Uterus (tissue), 4 donors: Measurements from ENCODE around the gene FGFRL1. TPM values are rescaled to one million over a fixed set of nuclear protein-coding genes. Genes with fewer than 3 reads are reported as not detected.

Experiments used
- DNase-seq, 2 donors: peaks; one replicate each; pipeline ENCODE4 v3.0.0-alpha.2; 2019 to 2020
- H3K27ac ChIP-seq, 2 donors: fragments of 200-600 bp; sonication (generic); 1 replicate in 1 of 2; 2 replicates in 1 of 2; pipeline ENCODE4 v1.5.1; 2016 to 2018
- H3K27me3 ChIP-seq, 2 donors: fragments of 200-600 bp; sonication (generic); one replicate each; pipeline ENCODE4 v1.5.1; 2018 to 2019; ENCODE audit warnings: control low read depth in 1 of 2
- H3K36me3 ChIP-seq, 2 donors: fragments of 200-600 bp; sonication (generic); one replicate each; pipeline ENCODE4 v1.5.1; 2019; ENCODE audit warnings: control low read depth in 1 of 2
- H3K4me1 ChIP-seq, 2 donors: fragments of 200-600 bp; sonication (generic); one replicate each; pipeline ENCODE4 v1.5.1; 2018 to 2019; ENCODE audit warnings: control low read depth in 1 of 2
- H3K4me3 ChIP-seq, 2 donors: fragments of 200-600 bp; sonication (generic); 1 replicate in 1 of 2; 2 replicates in 1 of 2; pipeline ENCODE4 v1.5.1; 2018 to 2019; ENCODE audit warnings: mild to moderate bottlenecking in 1 of 2
- H3K9me3 ChIP-seq, 2 donors: fragments of 200-600 bp; sonication (generic); one replicate each; pipeline ENCODE4 v1.5.1; 2019; ENCODE audit warnings: control low read depth in 1 of 2
- POLR2A ChIP-seq, 2 donors: fragments of 450-650 bp; IDR thresholded peaks; one replicate each; pipeline ENCODE4 v1.6.1; 2016; ENCODE audit warnings: antibody characterized with exemption in 2 of 2, mild to moderate bottlenecking in 1 of 2, moderate library complexity in 1 of 2
- intact Hi-C: fragments of 100-400 bp; cut with DNase I; formaldehyde crosslinking; loops from one replicate; pipeline ENCODE4 v1.15.1; 2023; ENCODE audit warnings: low total_unique reads
- total RNA-seq, 4 donors: library from RNA; depleted of rRNA in 3 of 4; stranded (reverse); fragments of >200 nt in 3 of 4; gene quantifications; one replicate each; pipeline versions ENCODE4 v1.1.0 to v1.2.4, GENCODE V29; 2014 to 2023
- TF ChIP-seq, protein P1 (sequence below), 4 experiments: fragments of 200-600 bp in 2 of 4; fragments of 450-650 bp in 2 of 4; sonication (generic) in 2 of 4; IDR thresholded peaks; one replicate each; pipeline ENCODE4 v1.5.1; 2016 to 2019; ENCODE audit warnings: antibody characterized with exemption in 4 of 4, mild to moderate bottlenecking in 2 of 4, moderate library complexity in 1 of 4
- donor health status: DM: yes; HTN: yes; CAD: no.

FGFRL1 gene
- total RNA-seq, 4 donors from 2014 or later: 2.8 to 24.8 (median 13.9) TPM

DNA sequence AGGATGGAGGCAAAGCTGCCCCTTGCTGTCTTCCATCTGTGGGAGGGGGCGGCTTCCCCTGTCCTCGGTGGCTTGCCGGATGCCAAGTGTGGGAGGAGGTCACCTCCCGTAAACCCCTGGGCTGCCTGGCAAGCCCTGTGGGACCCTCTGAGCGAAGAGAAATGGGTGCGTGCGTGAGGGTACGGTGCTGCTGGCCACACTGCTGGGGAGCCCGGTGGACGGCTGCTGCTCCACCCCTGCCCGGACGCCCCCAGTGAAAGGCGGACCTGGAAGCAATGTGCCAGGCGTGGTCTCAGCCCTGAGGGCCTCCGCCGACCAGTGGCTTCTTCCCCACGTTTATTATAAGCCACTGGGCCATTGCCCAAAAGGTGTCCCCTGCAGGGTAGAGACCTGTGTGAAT lies 29.1 kb upstream of the FGFRL1 start:
- DNase-seq: no peak
- Histone ChIP-seq H3K4me1 (peaks cover 0 to 2% of the 10 kb centered on the region in 2 donors), H3K4me3 (no peak overlapping the region), H3K27ac (no peak overlapping the region), H3K9me3 (no peaks in the 10 kb centered on the region), H3K27me3 (no peaks in the 10 kb centered on the region), H3K36me3 (no peaks in the 10 kb centered on the region)
- intact Hi-C loops: no loop called here
- TF ChIP-seq, protein P1, sequence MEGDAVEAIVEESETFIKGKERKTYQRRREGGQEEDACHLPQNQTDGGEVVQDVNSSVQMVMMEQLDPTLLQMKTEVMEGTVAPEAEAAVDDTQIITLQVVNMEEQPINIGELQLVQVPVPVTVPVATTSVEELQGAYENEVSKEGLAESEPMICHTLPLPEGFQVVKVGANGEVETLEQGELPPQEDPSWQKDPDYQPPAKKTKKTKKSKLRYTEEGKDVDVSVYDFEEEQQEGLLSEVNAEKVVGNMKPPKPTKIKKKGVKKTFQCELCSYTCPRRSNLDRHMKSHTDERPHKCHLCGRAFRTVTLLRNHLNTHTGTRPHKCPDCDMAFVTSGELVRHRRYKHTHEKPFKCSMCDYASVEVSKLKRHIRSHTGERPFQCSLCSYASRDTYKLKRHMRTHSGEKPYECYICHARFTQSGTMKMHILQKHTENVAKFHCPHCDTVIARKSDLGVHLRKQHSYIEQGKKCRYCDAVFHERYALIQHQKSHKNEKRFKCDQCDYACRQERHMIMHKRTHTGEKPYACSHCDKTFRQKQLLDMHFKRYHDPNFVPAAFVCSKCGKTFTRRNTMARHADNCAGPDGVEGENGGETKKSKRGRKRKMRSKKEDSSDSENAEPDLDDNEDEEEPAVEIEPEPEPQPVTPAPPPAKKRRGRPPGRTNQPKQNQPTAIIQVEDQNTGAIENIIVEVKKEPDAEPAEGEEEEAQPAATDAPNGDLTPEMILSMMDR (IDR thresholded peaks at IDR 0.05): no peak
- TF ChIP-seq POLR2A (IDR thresholded peaks at IDR 0.05): no peak

GRCh38 chr4:982814-983213 lies 28.6 kb upstream of the FGFRL1 start:
- no peak for TF ChIP-seq POLR2A (IDR thresholded peaks at IDR 0.05)
- TF ChIP-seq, protein P1 (IDR thresholded peaks at IDR 0.05): no peak
- peaks cover 0 to 7% of the 10 kb centered on the region in 2 donors for H3K4me1 ChIP-seq

GRCh38 chr4:984336-985054 lies 26.9 kb upstream of the FGFRL1 start:
- no peak for TF ChIP-seq POLR2A (IDR thresholded peaks at IDR 0.05)
- TF ChIP-seq, protein P1 (IDR thresholded peaks at IDR 0.05): no peak
- Histone ChIP-seq H3K36me3 (no peaks in the 10 kb centered on the region), H3K27me3 (no peaks in the 10 kb centered on the region), H3K27ac (no peak overlapping the region), H3K4me1 (peaks cover 0 to 10% of the 10 kb centered on the region in 2 donors), H3K9me3 (no peaks in the 10 kb centered on the region), H3K4me3 (no peak overlapping the region)
- intact Hi-C loops: no loop called here
- no peak for DNase-seq

More at GRCh38 chr4:982814-983213, 28.6 kb upstream of the FGFRL1 start:
- Histone ChIP-seq H3K4me3 (no peak overlapping the region), H3K27me3 (no peaks in the 10 kb centered on the region), H3K27ac (no peak overlapping the region), H3K9me3 (no peaks in the 10 kb centered on the region), H3K36me3 (no peaks in the 10 kb centered on the region)
- intact Hi-C loops: no loop called here
- DNase-seq: no peak

- Histone ChIP-seq H3K4me3 (no peak overlapping the region), H3K27ac (no peak overlapping the region), H3K36me3 (no peaks in the 10 kb centered on the region), H3K4me1 (peaks cover 0 to 10% of the 10 kb centered on the region in 2 donors), H3K27me3 (no peaks in the 10 kb centered on the region), H3K9me3 (no peaks in the 10 kb centered on the region)
- no peak for TF ChIP-seq POLR2A (IDR thresholded peaks at IDR 0.05)
- TF ChIP-seq, protein P1 (IDR thresholded peaks at IDR 0.05): no peak
- intact Hi-C loops: no loop called here
- DNase-seq: no peak
These were observed 26.1 kb upstream of the FGFRL1 start for GRCh38 chr4:985123-985830.

GRCh38 chr4:986428-986878 lies 25.0 kb upstream of the FGFRL1 start:
- intact Hi-C loops: no loop called here
- peak overlapping the region; percentile 44 to 51 for H3K4me3 ChIP-seq
- H3K36me3 ChIP-seq: no peaks in the 10 kb centered on the region
- no peaks in the 10 kb centered on the region for H3K27me3 ChIP-seq
- TF ChIP-seq, protein P1 (IDR thresholded peaks at IDR 0.05): no peak
- no peak for TF ChIP-seq POLR2A (IDR thresholded peaks at IDR 0.05)
- H3K9me3 ChIP-seq: no peaks in the 10 kb centered on the region
- peak overlapping the region; percentile 50 to 71 for H3K27ac ChIP-seq
- peaks cover 0 to 10% of the 10 kb centered on the region in 2 donors for H3K4me1 ChIP-seq
- DNase-seq: no peak
